Smooth muscle cell of the brain vasculature (primary cell): Measurements from ENCODE around the gene THAP7.
"Not testable (repeated sequence)": the region's sequence is repeated elsewhere in the genome, so short reads cannot be mapped to it uniquely, and the experiment has no call there.

ENCODE experiments used
- DNase-seq: peaks from one replicate; pipeline ENCODE4 v3.0.0-alpha.2; 2012; ENCODE audit warnings: low read depth, low spot score

Gene THAP7

DNA sequence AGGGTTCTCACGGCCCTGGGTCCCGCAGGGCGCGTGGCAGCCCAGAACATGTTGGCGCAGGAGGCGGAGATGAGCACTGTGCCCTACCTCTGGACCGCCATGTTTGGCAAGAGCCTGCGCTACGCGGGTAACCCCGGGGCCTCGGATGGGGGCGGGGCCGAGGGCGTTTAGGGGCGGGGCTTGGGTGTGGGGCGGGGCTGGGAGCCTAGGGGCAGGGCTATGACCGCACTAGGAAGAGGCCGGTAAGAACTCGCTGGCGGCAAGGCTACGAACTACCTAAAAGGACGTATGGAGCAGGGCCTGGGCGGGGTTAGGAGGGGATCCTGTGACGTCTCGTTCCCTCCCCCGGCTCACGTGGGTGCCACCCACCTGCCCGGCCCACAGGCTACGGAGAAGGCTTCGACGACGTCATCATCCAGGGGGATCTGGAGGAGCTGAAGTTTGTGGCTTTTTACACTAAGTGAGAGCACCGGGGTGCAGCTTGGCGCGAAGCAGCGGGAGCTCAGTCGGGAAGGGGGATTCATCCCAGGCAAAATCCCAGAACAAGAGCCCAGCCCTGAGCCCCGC lies 22.6 kb downstream of the THAP7 start:
- no peak for DNase-seq

DNA sequence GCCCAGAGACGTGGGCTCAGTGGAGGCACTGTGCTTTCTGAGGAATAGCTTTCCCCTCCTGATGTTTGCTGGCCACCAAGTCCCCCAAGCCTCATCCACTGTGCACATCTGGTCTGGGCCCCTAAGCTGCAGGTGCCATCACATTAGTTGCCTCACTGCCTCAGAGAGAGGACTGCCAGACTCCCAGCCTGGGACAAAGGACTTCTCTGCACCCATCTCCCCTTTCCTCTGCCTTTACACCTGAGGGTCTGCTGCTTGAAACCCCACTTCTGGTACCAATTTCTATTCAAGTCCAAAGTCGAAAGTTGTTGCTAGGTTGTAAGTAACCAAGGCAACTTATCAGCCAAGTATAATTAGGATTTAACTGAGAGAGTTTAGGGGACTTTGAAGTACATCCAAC lies 23.5 kb downstream of the THAP7 start:
- no peak for DNase-seq

DNA sequence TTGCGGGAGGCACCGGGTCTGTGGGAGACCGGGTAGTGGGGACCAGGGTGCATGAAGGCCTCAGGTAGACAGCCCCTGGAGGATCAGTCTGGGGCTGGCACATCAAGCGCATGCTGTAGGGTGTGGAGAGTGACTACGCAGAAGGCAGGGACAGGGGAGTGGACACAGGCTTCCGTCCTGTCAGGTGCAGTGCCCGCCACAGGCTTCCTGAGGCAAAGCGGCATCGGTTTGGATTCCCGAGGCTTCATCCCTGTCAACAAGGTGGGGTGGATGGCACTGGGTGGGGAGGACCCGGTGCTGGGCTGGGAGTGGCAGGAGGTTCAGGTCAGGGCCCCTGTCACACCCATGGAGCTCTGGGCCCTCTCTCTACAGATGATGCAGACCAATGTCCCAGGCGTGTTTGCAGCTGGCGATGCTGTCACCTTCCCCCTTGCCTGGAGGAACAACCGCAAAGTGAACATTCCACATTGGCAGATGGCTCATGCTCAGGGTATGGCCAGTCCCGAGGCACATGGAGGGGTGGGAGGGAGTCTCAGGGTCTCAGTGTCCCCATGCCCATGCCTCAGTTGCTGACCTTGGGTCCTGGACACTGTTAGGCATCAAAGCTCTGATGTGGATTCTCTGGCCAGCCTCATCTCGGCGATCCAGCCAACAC lies 24.3 kb downstream of the THAP7 start:
- no peak for DNase-seq

DNA sequence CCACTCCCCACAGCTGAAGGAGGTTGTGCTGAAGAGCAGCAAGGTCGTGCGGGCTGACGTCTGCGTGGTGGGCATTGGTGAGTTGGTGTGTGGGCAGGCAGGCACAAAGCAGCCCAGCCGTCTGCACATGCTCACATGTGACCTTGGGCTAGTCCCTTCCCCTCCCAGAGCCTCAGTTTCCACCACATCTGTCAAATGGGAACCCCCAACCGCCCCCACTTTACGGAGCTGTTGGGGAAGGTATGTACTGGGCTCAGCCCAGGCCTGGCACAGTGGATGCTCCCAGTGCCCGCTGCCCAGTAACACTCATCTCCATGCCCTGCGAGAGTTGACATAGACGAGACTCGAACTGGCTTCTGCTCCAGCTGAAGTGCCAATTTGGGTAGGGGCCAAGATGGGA lies 24.9 kb downstream of the THAP7 start:
- DNase-seq: no peak

DNA sequence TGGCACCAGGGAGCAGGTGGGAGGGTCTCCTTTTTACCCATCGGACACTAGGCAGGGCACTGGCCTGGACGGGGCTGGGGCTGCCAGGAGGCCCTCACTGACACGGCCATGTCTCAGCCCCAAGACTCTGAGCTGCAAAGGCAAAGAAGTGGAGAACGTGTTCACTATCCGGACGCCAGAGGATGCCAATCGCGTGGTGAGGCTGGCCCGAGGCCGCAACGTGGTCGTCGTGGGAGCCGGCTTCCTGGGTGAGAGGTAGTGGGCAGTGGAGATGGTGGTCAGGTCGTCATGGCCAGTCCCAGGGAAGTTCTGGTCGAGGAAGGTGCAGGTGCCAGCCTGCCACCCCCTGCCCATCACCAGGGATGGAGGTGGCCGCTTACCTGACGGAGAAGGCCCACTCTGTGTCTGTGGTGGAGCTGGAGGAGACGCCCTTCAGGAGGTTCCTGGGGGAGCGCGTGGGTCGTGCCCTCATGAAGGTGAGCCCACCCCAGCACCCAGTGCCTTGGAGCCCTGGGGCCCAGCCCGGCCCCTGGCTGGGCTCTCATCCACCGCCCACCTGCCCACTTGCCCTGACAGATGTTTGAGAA lies 25.5 kb downstream of the THAP7 start:
- DNase-seq: no peak

DNA sequence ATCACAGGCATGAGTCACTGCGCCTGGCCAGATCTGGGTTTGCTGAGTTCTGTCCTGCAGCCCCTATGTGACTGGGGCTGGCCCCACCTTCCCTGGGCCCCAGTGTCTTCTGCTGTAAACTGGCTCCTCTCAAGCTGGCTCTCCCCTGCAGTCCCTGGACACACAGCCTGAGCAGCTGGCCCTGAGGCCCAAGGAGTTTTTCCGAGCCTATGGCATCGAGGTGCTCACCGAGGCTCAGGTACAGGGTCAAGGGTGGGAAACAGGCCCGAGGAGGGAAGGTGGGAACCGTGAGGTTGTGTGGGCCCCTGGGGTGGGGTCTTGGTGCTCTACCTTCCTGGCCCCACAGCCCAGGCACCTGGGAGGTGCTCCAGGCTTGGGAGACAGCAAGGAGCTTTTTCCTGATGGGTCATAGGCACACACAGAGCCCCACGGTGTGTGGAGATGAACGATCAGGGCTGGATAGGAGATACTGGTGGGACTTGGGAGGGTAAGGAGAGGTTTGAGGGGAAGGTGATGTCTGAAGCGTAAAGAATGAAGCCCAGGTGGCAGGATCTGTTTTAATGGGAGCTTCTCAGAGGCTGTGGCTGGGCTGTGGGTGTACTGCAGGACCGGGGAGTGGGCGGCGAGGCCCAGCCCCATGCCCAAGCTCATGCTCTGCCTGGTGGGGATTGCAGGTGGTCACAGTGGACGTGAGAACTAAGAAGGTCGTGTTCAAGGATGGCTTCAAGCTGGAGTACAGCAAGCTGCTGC lies 26.2 kb downstream of the THAP7 start:
- no peak for DNase-seq

DNA sequence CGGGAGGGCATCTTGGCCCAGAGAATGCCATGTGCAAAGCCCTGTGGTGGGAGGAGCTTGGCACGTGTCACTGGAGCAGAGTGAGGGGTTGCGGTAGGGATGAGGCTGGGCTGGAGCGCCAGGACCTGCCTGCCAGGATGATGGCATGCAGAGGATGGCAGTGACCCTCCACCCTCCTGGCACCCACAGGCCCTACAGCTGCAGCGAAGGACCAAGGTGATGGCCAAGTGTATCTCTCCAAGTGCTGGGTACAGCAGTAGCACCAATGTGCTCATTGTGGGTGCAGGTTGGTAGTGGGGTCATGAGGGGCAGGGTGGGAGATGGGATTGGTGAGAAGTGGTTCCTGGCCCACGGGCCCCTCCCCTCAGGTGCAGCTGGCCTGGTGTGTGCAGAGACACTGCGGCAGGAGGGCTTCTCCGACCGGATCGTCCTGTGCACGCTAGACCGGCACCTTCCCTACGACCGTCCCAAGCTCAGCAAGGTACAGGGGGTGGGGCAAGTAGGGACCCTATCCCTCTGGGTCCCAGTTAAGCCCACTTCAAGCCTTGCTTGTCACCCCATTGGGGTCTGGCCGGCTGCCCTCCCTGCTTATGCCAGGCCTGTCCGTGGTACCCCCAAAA lies 27.5 kb downstream of the THAP7 start:
- no peak for DNase-seq

DNA sequence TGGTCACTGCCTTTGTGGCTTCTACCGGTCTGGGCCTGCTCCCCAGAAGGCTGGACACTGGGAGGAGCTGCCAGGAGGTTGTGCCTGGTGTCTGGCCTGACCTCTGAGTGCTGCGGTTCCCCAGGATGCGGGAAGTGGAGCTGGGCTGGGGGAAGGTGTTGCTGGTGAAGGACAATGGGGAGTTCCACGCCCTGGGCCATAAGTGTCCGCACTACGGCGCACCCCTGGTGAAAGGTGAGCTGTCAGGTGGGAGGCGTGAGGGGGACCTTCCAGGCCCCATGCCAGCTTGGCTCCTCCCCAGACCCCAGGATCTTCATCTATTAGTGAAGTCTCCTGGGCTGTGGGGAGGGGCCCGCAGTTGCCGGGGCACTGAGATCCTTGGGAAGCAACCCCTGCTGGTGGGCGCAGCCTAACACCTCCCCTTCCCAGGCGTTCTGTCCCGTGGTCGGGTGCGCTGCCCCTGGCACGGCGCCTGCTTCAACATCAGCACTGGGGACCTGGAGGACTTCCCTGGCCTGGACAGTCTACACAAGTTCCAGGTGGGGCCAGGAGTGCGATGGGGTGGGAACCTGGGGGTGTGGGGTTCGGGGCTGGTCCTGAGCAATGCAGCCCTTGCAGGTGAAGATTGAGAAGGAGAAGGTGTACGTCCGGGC lies 28.2 kb downstream of the THAP7 start:
- DNase-seq: no peak

DNA sequence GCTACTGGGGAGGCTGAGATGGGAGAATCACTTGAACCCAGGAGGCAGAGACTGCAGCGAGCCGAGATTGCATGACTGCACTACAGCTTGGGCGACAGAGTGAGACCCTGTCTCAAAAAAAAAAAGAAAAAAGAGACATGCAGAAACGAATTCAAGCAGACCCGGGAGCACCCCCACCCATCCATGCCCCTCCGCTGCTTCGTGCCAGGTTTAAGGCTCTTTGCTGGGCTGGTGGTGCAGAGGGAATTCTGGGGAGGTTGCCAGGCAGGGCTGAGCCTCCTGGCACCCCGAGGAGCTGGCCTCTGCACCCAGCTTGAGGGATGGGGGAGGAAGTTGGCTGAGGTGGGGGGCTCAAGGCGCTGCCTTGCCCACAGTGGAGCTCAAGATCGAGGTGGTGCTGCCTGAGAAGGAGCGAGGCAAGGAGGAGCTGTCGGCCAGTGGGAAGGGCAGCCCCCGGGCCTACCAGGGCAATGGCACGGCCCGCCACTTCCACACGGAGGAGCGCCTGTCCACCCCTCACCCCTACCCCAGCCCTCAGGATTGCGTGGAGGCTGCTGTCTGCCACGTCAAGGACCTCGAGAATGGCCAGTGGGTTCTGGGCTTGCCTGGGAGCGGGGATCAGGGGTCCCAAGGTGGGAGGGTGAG lies 28.9 kb downstream of the THAP7 start:
- DNase-seq: no peak

DNA sequence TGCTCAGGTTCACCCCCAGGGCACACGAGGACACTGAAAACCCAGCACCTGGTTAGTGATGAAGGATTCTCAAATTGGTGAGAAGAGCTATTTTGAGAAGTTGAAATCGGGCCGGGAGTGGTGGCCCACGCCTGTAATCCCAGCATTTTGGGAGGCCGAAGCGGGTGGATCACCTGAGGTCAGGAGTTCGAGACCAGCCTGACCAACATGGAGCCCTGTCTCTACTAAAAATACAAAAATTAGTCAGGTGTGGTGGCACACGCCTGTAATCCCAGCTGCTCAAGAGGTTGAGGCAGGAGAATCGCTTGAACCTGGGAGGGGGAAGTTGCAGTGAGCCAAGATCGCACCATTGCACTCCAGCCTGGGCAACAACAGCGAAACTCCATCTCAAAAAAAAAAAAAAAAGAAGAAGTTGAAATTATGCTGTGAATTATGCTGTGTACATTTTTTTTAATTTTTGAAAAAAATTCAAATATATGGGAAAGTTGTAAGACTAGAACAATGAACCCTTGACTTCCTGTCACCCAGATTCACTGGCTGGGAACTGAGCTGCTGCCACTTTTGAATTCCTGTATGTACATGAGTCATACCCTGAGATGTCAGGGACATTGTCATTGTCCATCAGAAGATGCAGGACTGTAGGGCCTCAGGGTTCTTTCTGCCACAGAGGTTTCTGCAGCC lies 29.8 kb downstream of the THAP7 start:
- not testable (repeated sequence) for DNase-seq

DNA sequence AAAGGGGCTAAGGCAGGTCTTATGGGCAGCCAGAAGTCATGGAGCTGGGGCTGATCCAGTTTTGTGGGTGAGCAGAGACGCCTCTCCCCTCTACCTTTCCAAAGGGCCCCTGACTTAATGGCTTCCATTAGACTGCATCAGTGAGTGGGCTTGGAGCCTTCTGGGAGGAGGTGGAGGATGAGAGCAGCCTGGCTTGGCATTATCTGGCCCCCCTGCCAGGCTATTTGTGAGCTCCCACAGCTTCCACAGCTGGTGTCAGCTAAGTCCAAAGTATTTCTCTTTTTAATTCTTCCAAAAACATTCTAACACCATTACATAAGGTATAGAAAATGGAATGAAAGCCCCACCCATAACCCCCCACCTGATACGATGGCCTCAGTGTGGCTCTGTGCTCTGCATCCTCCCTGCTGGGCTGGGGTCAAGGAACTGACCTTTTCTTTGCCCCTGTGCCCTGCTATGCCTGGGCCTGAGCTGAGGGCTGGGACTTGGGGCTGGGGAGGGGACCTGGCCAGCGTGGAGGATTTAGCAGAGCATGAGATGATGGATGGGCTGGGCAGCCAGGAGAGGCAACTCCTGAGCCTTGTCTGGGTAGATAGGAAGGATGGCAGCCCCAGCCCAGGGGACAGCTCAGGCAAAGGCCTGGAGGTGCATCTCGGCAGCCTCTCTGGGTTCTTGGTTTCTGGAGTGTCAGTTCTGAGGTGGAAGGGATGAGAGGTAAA lies 30.8 kb downstream of the THAP7 start:
- DNase-seq: no peak

DNA sequence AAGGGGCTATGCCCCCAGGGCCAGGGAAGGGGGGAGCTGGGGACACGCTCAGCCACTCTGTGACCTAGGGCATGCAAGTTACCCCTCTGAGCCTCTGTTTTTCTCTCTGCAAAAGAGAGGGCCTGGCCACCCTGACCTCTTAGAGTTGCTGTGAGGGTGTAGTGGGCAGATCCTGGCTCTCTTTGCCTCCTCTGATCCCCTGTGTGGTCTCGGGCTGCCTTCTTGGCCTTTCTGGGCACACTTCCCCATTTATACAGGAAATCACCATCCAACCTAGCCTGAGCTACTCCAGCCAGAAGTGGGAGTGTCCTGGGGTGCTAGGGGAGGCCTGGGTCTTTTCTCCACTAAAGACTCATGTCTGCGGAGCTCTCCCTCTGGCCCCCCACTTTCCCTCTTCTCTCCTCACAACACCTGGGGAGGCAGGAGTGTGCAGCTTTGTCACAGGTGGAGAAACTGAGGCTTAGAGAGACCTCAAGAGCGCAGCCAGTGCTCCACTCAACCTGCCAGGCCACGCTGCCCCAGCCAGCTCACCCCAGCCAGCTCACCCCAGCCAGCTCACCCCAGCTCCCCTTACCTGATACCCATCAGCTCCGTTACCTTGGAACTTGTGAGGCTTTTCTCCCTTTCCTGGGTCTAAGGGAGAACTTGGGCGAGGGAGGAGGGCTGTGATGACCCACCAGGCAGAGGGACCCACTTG lies 33.5 kb downstream of the THAP7 start:
- no peak for DNase-seq

DNA sequence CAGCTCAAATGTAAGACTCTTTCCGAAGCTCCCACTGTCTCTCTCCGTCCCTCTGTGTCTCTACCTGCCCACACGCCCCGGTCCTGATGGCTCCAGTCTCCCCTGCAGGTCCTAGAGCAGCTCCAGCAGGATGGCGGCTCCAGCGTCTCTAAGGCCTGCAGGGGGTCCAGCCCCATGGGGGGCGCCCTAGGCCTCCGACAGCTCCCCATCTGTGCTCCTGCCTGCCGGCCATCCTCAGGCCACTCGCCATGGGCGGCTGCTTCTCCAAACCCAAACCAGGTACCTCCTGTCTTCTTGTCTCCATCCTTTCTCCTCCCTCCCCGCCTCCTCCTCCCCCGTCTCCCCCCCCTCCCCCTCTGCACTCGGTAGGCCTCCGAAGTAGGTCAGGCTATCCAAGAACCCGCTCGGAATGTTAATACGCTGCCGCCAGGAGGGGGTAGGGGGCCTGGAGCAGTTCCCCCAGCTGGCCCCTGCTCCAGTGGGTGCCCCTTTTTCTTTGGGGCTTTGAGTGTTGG lies 34.2 kb downstream of the THAP7 start:
- DNase-seq: no peak

DNA sequence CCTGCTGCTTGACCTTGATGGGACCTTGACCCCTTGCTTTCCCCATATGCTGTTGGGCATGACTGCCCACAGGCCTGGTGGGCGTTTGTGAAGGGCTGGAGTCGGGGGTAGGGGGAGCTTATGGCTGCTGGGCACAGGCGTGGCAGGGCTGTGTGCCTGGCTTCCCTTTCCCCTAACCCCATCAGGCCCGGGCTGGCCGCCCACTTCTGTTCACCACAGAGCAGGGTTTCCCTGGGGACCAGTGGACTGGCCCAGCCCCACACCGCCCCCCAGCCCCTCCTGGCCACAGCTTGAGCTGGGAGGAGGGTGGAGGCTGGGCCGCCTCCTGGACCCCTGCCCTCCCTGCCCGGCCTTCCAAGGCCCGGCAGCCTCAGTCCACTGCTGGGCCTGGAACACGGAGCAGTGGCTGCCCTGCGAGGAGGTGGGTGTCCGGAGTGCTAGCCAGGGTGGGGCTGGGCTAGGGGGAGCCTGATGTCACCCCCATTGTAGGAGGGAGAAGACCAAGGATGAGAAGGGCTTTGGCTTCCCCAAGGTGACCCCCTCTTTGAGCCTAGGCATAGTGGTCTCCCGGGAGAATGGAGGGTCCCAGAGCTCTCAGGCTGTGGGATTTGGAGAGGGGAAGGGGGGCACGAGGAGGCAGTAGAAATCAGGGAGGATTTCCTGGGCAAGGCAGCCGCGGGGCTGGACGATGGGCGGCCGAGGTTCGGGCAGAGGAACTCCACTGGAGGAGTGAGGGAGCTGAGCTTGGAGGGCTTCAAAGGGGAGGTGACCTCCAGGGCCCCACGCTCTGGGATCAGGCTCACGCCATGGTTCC lies 34.8 kb downstream of the THAP7 start, which contains the start of gene AIFM3:
AIFM3 (plus strand) TSS at position 373 of the 814 bp plus-strand sequence. CDS start 690 bp downstream, outside the sequence.
- no peak for DNase-seq

DNA sequence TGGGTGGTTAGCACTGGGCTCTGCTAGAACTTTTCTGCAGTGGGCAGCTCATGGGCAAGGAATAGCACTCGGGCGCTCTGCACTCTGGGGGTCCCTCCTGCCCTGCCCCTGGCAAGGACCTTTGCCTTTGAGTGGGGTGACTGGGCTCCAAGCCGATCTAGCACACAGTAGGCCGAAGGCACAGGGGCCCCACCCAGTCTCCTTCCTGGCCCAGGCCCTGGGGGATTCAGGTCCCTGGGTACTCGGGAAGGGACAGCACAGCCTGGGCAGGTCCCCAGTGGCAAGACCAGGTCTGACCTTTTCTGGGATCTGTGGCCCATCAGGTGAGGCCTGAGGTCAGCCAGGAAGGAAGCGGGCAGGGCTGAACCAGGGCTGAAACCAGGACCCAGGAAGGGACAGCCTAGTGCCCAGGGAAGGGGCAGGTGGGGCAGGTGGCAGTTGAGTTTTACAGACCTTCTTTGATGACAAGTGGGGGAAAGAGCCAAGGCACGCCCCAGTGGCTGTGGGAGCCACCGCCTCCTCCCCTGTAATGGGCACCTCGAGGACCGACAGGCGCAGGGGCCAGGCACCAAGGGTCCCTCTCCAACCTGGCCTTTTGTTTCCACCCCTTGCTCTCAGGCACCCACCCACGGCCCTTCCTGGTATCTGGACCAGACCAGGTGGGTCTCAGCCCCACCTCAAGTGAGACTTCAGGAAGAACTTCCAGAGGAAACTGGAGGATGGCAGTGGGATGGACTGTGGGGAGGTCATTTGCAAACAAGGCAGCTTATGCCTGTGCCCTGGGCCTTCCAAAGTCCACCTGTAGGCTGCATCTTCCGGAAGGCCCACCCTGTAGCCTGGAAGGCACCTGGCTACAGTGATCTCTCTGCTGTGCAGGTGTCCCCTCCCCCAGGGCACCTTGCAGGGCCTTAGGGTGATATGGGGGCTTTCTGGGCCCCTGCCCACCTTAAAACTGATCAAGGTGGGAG lies 35.7 kb downstream of the THAP7 start:
- no peak for DNase-seq

DNA sequence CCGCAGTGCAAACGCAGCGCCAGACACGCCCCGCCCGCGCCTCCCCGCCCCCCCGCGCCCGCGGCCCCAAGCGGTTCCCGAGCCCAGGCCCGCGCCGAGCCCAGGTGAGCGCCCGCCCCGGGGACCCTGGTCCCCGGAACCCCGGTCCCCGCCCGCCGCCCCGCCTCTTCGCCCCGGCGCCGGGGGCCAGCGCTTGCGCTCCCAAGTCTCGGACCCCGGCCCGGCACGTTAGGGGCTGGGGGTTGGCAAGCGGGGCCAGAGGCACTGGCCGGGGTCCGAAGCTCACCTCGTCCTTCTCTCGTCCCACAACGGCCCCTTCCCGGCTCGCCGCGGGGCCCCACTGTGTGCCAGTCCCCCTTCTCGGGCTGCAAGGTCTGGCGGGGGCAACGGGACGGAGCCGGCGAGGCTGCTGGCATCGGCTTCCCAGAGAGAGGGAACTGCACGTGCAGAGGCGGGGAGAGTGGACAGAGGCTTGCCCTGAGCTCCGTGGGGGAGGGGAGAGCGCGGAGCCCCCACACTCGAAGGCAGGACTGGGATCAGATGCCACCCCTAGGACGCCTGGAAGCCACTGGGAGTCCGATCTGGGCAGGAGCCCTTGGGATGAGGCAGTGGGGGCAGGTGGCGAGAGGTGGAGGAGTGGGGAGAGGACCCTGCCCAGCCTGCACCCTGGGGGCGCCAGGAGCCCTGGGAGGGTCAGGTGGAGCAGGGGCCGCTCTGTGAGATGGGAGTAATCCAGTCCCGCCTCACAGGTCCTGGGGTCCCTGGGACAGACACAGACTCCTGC lies 36.6 kb downstream of the THAP7 start:
- DNase-seq: no peak
